OCI-LY1 (cell line): ENCODE measurements around the gene RAB36.

Experiments used
- H2AFZ ChIP-seq: fragments of 200-600 bp; sonication (generic), shearing (Covaris generic); 2 replicates; pipeline ENCODE4 v1.6.0; 2014; ENCODE audit warnings: antibody characterized with exemption, mild to moderate bottlenecking, low read length
- H3F3A ChIP-seq: fragments of 200-600 bp; sonication (generic), shearing (Covaris generic); 2 replicates; pipeline ENCODE4 v1.6.0; 2014; ENCODE audit warnings: mild to moderate bottlenecking, antibody characterized with exemption, low read length, moderate library complexity; ENCODE audit not compliant: insufficient read depth
- H3K27ac ChIP-seq: fragments of 200-600 bp; sonication (generic); 2 replicates; pipeline ENCODE4 v1.5.1; 2014; ENCODE audit warnings: low read length, mixed run types, mild to moderate bottlenecking, low read depth; ENCODE audit not compliant: poor library complexity, severe bottlenecking
- H3K27me3 ChIP-seq: fragments of 200-600 bp; sonication (generic); 2 replicates; pipeline ENCODE4 v1.6.0; 2014; ENCODE audit warnings: antibody characterized with exemption, mild to moderate bottlenecking, low read length, moderate library complexity; ENCODE audit not compliant: insufficient read depth
- H3K36me3 ChIP-seq: fragments of 200-600 bp; sonication (generic); 2 replicates; pipeline ENCODE4 v1.6.1; 2014; ENCODE audit warnings: mild to moderate bottlenecking, antibody characterized with exemption, low read length, moderate library complexity, mixed read lengths; ENCODE audit not compliant: insufficient read depth
- H3K4me1 ChIP-seq: fragments of 200-600 bp; sonication (generic); 2 replicates; pipeline ENCODE4 v1.5.1; 2014; ENCODE audit warnings: mild to moderate bottlenecking, low read length, moderate library complexity; ENCODE audit not compliant: insufficient read depth, severe bottlenecking
- H3K4me2 ChIP-seq: fragments of 200-600 bp; sonication (generic), shearing (Covaris generic); 2 replicates; pipeline ENCODE4 v1.6.1; 2014; ENCODE audit warnings: low read length
- H3K4me3 ChIP-seq: fragments of 200-600 bp; sonication (generic); 2 replicates; pipeline ENCODE4 v1.5.1; 2014; ENCODE audit warnings: low read length, low read depth, mild to moderate bottlenecking, mixed read lengths; ENCODE audit not compliant: poor library complexity, severe bottlenecking
- H3K79me2 ChIP-seq: fragments of 200-600 bp; shearing (Covaris generic); 2 replicates; pipeline ENCODE4 v1.6.1; 2016; ENCODE audit warnings: mixed run types, low read length, mixed read lengths; ENCODE audit not compliant: insufficient read depth
- H3K9ac ChIP-seq: fragments of 200-600 bp; sonication (generic), shearing (Covaris generic); 2 replicates; pipeline ENCODE4 v1.6.1; 2014; ENCODE audit warnings: mild to moderate bottlenecking, low read length, mixed read lengths
- H3K9me2 ChIP-seq: fragments of 200-600 bp; sonication (generic), shearing (Covaris generic); 2 replicates; pipeline ENCODE4 v1.6.1; 2014; ENCODE audit warnings: low read depth, mild to moderate bottlenecking, low read length, mixed read lengths
- H3K9me3 ChIP-seq: fragments of 200-600 bp; shearing (Covaris generic); 2 replicates; pipeline ENCODE4 v1.6.1; 2014; ENCODE audit warnings: low read length, mixed read lengths
- H4K20me1 ChIP-seq: fragments of 200-600 bp; sonication (generic), shearing (Covaris generic); 2 replicates; pipeline ENCODE4 v1.6.0; 2016; ENCODE audit warnings: mild to moderate bottlenecking, low read length; ENCODE audit not compliant: insufficient read depth
- EZH2 ChIP-seq: fragments of 200-600 bp; sonication (generic), shearing (Covaris generic); IDR thresholded peaks from 2 replicates; pipeline ENCODE4 v1.8.0; 2017; ENCODE audit warnings: borderline replicate concordance, mixed run types, mild to moderate bottlenecking, antibody characterized with exemption, low read length, moderate library complexity, mixed read lengths
- TF ChIP-seq, protein P1 (sequence below): fragments of 200-600 bp; sonication (generic), shearing (Covaris generic); IDR thresholded peaks from 2 replicates; pipeline ENCODE4 v1.5.1; 2017; ENCODE audit warnings: mild to moderate bottlenecking, antibody characterized with exemption, low read length, moderate library complexity, mixed read lengths

Gene RAB36

GRCh38 chr22:23204125-23204488, 58.8 kb downstream of the RAB36 start:
- H3K4me2 ChIP-seq = no peak overlapping the region; the same call in 1 of the 2 replicates
- H3F3A ChIP-seq = peaks cover 8% of the 10 kb centered on the region; the same call in 1 of the 2 replicates
- H3K27me3 ChIP-seq = no peaks in the 10 kb centered on the region
- no peaks in the 10 kb centered on the region for H3K9me2 ChIP-seq
- H3K36me3 ChIP-seq = peaks cover 47% of the 10 kb centered on the region; the same call in 1 of the 2 replicates
- H2AFZ ChIP-seq = no peak overlapping the region
- no peak overlapping the region for H3K4me3 ChIP-seq
- TF ChIP-seq EZH2 = no peak
- TF ChIP-seq, protein P1, sequence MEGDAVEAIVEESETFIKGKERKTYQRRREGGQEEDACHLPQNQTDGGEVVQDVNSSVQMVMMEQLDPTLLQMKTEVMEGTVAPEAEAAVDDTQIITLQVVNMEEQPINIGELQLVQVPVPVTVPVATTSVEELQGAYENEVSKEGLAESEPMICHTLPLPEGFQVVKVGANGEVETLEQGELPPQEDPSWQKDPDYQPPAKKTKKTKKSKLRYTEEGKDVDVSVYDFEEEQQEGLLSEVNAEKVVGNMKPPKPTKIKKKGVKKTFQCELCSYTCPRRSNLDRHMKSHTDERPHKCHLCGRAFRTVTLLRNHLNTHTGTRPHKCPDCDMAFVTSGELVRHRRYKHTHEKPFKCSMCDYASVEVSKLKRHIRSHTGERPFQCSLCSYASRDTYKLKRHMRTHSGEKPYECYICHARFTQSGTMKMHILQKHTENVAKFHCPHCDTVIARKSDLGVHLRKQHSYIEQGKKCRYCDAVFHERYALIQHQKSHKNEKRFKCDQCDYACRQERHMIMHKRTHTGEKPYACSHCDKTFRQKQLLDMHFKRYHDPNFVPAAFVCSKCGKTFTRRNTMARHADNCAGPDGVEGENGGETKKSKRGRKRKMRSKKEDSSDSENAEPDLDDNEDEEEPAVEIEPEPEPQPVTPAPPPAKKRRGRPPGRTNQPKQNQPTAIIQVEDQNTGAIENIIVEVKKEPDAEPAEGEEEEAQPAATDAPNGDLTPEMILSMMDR = no peak
- no peaks in the 10 kb centered on the region for H3K9me3 ChIP-seq
- H4K20me1 ChIP-seq = no peaks in the 10 kb centered on the region
- peaks cover 91% of the 10 kb centered on the region for H3K4me1 ChIP-seq
- peak overlapping the region; percentile 56 for H3K27ac ChIP-seq
- peak overlapping the region; percentile 38; the same call in 1 of the 2 replicates for H3K9ac ChIP-seq
- peaks cover 43% of the 10 kb centered on the region for H3K79me2 ChIP-seq

- H3K36me3 ChIP-seq = peaks cover 46% of the 10 kb centered on the region; the same call in 1 of the 2 replicates
- TF ChIP-seq, protein P1 = no peak
- TF ChIP-seq EZH2 = no peak
- H3K9me3 ChIP-seq = no peaks in the 10 kb centered on the region
- no peaks in the 10 kb centered on the region for H4K20me1 ChIP-seq
- peak overlapping the region; percentile 56 for H3K27ac ChIP-seq
- no peak overlapping the region for H2AFZ ChIP-seq
- peaks cover 44% of the 10 kb centered on the region for H3K79me2 ChIP-seq
- H3F3A ChIP-seq = peaks cover 8% of the 10 kb centered on the region; the same call in 1 of the 2 replicates
- H3K4me3 ChIP-seq = no peak overlapping the region
- H3K27me3 ChIP-seq = no peaks in the 10 kb centered on the region
- H3K9me2 ChIP-seq = no peaks in the 10 kb centered on the region
- H3K4me2 ChIP-seq = peak overlapping the region; percentile 34; the same call in 1 of the 2 replicates
- H3K9ac ChIP-seq = peak overlapping the region; percentile 38; the same call in 1 of the 2 replicates
- peaks cover 91% of the 10 kb centered on the region for H3K4me1 ChIP-seq
Measured at GRCh38 chr22:23204541-23205157, 59.4 kb downstream of the RAB36 start.

GRCh38 chr22:23205339-23206049, 60.2 kb downstream of the RAB36 start:
- Histone ChIP-seq H3K4me2 (no peak overlapping the region), H3K9me2 (no peaks in the 10 kb centered on the region), H3K79me2 (peaks cover 52% of the 10 kb centered on the region), H3K36me3 (peaks cover 46% of the 10 kb centered on the region; the same call in 1 of the 2 replicates), H3K27ac (peak overlapping the region; percentile 56), H3K9me3 (no peaks in the 10 kb centered on the region), H3K4me1 (peaks cover 91% of the 10 kb centered on the region), H3K27me3 (no peaks in the 10 kb centered on the region), H3K9ac (no peak overlapping the region; the same call in 1 of the 2 replicates), H3K4me3 (no peak overlapping the region), H4K20me1 (no peaks in the 10 kb centered on the region), H3F3A (peaks cover 8% of the 10 kb centered on the region; the same call in 1 of the 2 replicates), H2AFZ (no peak overlapping the region)
- TF ChIP-seq EZH2 = no peak
- TF ChIP-seq, protein P1 = no peak
